GM19455 (cell line): ENCODE results near the gene PRPF4.
A peak's percentile ranks its signal among the peaks of the same experiment; 100 is the strongest.
"Not testable (repeated sequence)": the region's sequence is repeated elsewhere in the genome, so short reads cannot be mapped to it uniquely, and the experiment has no call there.

ENCODE experiments used
- ATAC-seq: cut with Tn5 transposase; IDR thresholded peaks from one replicate; pipeline ENCODE4 v1.9.1; 2021; ENCODE audit not compliant: unreplicated experiment

PRPF4 gene

DNA sequence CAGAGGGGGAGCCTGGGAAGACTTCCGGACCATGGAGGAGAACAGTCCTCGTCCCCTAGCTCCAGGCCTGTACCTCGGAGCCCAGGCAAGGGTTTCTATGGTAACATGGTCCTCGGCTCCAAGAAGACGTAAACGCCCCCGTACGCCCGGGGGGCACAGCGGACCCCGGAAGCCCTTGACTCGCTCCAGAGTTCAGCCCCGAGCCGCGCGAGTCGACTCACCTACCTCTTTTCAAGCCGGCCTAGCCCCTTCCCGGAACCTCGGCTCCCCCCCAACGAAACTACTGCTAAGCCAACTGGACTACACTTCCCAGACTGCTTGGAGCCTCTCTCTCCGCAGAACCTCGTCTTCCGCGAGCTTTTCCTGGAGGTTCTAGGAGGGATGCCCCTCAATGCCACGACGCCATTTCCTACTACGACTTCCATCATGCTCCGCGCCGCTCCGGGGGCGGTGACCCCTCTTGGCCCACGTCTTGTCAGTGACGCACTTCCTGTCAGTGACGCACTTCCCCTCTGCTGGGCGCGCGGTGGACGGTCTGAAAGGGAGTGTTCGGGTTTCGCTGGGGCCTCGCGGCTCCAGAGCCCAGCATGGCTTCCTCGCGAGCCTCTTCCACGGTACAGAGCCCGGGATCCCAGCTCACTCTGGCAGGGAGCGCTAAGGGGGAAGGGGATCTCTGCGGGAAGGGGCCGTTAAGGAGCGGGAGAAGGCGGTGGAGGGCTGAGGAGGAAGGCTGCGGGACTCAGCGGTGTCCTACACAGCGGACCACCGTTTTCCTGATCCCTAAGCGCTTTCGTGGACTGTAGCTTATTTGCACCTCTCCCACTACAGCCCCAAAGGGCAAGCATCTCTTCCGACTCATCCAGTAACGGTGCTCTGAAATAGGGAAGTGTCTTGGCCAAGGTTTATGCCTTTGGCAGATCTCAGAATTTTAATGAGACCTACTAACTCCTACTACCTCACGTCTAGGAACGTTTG lies at the start of gene PRPF4, which contains the start of gene CDC26:
Gene PRPF4 (plus strand): TSS at position 502 of the 975 bp plus-strand sequence. CDS start 86 bp downstream, at position 588.
Gene CDC26 (minus strand): TSS at position 416 of the 975 bp plus-strand sequence. CDS start 3,065 bp downstream, outside the sequence.
- ATAC-seq: peak; percentile 99

- ATAC-seq: no peak
Observed at GRCh38 chr9:113227436-113227835, 48.0 kb upstream of the PRPF4 start.

GRCh38 chr9:113228130-113228665 lies 47.3 kb upstream of the PRPF4 start:
- ATAC-seq: no peak

- no peak for ATAC-seq
Observed at GRCh38 chr9:113231701-113232100, 43.8 kb upstream of the PRPF4 start.

DNA sequence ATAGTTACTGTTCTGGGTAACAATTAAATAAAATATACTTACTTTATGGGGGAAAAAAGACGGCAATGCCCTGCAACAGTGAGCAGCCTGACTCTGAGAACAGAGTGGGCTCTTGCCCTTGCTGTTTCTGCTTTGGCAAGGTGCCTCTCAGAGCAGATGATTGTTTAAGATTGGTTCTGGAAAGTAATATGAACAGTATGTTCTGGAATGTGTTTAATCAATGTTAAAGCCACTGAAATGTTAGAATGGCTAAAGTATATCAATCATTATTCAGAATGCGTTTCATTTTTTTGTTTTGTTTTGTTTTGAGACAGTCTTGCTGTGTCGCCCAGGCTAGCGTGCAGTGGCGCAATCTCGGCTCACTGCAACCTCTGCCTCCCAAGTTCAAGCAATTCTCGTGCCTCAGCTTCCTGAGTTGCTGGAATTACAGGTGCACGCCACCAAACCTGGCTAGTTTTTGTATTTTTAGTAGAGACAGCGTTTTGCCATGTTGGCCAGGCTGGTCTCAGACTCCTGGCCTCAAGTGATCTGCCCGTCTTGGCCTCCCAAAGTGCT lies 39.7 kb upstream of the PRPF4 start:
- not testable (repeated sequence) for ATAC-seq

- ATAC-seq: no peak
Observed at GRCh38 chr9:113237026-113237425, 38.4 kb upstream of the PRPF4 start.

- ATAC-seq: no peak
Observed at GRCh38 chr9:113238202-113238858, 37.1 kb upstream of the PRPF4 start.

- ATAC-seq: no peak
Observed at GRCh38 chr9:113238859-113239232, 36.6 kb upstream of the PRPF4 start.

DNA sequence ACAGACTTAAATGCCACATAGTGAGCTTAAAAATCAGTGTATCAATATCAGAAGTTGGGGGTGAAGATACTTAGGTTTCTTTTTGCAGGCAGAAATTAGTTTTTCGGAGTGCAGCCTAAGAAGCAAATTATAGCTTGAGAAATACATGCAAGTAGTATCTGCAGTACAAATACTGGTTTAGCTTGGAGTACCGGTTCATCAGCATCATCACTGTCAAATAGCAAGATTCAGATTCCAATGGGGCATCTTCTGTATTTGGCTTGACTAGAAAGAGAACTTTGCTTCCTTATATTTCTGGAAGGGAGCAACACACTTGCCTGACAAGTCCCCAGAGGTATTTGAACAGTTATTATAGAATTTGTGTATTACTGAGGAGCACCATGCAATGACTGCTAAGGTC lies 34.3 kb upstream of the PRPF4 start:
- ATAC-seq: no peak

DNA sequence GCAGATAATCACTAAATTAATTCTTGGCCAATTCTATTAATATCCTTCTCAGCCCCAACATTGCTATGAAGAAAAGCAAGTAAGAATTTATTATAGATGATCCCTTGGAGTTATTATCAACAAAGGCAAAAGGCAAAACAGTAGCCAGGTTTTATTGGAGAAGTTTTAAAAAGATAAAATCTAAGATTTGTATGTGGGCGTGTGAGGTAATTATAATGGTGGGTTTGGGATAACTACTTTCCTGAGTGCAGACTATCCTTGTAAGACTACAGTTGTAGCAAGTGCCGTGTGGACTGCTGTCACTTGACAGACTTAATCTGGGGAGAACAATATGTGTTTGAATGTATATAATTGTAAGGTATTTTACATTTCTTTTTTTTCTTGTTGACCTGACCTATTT lies 30.9 kb upstream of the PRPF4 start:
- ATAC-seq: no peak

GRCh38 chr9:113245894-113246293 lies 29.6 kb upstream of the PRPF4 start:
- ATAC-seq: no peak

DNA sequence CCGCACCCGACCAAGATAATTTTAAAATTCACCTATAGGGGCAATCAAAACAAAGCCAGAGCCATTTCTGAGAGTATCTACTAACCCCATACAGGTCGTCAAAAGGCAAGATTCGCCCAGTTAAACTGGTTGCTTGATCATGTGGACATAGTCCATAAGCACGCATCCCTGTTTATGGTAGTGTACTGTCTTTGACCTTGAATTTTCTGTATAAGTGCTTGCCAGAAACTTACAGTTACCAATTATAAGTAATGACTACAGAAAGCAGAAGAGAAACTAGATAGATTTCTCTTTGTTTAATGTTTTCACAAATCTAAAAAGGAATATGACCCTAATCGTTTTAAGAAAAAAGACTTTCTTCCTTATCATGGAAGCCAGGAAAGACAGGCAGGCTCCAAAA lies 28.5 kb upstream of the PRPF4 start:
- no peak for ATAC-seq

DNA sequence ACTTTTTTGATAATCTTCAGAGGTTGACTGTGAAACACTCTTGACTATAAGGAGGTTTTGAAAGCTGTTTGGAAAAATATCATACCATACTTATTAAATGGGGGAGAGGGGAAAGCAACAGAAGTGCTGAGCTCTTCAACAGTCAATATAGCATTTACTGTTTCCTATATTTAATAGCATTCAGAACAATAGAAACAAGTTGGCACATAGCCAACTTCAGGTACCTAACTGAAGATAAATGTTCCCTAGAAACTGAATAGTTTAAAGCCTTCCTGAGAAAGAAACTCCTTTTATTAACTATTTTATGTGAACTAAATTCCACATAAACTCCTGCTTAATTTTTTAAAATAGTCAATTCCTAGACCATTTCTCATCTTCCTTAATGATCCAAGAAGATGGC lies 27.8 kb upstream of the PRPF4 start:
- no peak for ATAC-seq

GRCh38 chr9:113249661-113250060 lies 25.8 kb upstream of the PRPF4 start:
- not testable (repeated sequence) for ATAC-seq

DNA sequence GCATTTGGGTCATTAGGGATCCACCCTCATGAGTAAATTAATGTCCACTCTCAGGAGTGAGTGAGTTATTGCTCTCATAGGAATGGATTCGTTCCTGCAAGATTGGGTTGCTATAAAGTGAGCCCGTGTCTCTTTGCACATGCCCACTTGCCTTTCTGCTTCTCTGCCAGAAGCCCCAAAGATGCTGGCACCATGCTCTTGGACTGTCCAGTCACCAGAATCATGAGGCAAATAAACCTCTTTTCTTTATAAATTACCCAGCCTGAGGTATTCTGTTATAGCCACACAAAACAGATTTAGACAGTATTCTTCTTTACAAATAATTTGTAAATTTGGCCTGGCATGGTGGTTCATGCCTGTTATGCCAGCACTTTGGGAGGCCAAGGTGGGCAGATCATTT lies 24.7 kb upstream of the PRPF4 start:
- no peak for ATAC-seq

DNA sequence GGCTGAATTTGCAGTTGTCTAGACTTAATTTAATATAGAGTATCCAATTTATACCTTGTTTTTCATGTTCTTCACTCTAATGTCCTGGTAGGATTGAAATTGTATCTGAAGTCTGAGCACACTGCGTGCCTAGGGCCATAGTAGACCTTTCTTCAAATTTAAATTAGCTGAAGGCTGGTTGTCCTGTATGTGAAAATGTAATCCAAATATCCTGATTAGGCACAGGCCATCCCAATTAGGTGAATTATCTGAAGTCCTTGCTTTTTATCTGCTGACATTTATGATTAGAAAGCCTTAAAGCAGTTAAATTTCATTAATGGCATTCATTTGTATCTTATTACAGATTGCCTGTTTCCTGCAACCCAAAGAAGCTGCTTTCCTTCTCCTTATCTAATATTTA lies 20.5 kb upstream of the PRPF4 start:
- ATAC-seq: no peak

DNA sequence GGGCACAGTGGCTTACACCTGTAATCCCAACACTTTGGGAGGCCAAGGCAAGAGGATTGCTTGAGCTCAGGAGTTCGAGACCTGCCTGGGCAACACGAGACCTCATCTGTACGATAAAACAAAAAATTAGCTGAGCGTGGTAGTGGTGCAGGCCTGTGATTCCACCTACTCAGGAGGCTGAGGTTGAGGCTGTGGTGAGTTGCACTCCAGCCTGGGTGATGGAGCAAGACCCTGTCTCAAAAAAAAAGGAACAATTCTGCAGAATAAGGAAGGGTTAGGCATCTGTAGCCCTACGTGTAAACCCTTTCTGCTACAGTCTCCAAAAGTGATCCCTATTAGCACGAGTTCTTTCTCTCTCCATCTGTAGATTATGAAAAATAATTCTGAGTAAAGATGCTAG lies 20.0 kb upstream of the PRPF4 start:
- ATAC-seq: no peak

DNA sequence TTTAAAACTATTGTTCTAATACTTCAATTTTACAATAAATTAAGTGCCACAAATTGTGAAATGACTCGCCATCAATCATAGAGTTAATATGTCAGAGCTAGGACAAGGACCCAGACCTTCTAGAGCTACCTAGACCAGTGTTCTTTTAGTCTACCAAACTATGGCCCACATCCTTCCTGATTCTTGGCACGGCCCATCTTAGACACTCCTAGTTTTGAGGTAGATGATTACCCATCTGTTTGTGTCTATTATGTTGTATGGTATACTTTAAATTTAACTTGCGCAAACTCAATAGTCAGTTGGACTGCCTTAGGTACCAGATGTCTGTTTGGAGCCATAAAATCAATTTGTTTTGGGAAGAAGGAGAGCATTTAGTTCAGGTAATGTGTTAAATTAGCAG lies 17.6 kb upstream of the PRPF4 start:
- no peak for ATAC-seq

- no peak for ATAC-seq
Observed at GRCh38 chr9:113258282-113258681, 17.2 kb upstream of the PRPF4 start.

GRCh38 chr9:113261917-113262671 lies 13.4 kb upstream of the PRPF4 start:
- no peak for ATAC-seq

DNA sequence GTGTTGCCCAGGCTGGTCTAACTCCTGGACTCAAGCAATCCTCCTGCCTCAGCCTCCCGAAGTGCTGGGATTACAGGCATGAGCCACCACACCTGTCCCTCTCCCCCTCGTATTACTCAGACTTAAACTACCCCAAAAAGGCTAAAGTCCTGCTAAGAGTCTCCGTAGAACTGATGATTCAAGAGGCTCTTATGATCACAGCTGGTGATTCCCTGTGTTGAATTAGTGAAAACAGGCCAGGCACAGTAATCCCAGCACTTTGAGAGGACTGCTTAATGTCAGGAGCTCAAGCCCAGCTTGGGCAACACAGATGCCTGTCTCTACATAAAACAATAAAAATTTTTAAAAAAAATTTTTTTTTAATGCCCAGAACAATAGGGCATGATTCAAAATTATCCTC lies 9.3 kb upstream of the PRPF4 start:
- ATAC-seq: no peak
